AG04449 (cell line): ENCODE data around the gene IFT57.

Experiments
- CTCF ChIA-PET: fragments of 350-600 bp; formaldehyde crosslinking; extraction: SDS; loops from one replicate; lab custom pipeline; 2021; ENCODE audit warnings: antibody characterized with exemption; lab: Yijun Ruan, JAX
- POLR2A ChIA-PET: fragments of 400-600, 350-600 bp; formaldehyde crosslinking; extraction: SDS; loops from one replicate; lab custom pipeline; 2020; ENCODE audit warnings: antibody characterized with exemption, inconsistent platforms; lab: Yijun Ruan, JAX
- DNase-seq: peaks from one replicate; pipeline ENCODE4 v3.0.0-alpha.2; 2010; ENCODE audit warnings: low read depth, low spot score
- H3K4me3 ChIP-seq: 2 replicates; pipeline ENCODE4 v1.5.1; 2011; ENCODE audit warnings: low read depth, mild to moderate bottlenecking, control low read depth, low read length
- TF ChIP-seq, protein P1 (sequence below): IDR thresholded peaks from one replicate; pipeline ENCODE4 v1.5.1; 2011; ENCODE audit warnings: mild to moderate bottlenecking, moderate library complexity, low read length, control low read depth, inconsistent platforms; ENCODE audit not compliant: insufficient read depth; ENCODE audit errors: missing control alignments

The IFT57 gene

DNA sequence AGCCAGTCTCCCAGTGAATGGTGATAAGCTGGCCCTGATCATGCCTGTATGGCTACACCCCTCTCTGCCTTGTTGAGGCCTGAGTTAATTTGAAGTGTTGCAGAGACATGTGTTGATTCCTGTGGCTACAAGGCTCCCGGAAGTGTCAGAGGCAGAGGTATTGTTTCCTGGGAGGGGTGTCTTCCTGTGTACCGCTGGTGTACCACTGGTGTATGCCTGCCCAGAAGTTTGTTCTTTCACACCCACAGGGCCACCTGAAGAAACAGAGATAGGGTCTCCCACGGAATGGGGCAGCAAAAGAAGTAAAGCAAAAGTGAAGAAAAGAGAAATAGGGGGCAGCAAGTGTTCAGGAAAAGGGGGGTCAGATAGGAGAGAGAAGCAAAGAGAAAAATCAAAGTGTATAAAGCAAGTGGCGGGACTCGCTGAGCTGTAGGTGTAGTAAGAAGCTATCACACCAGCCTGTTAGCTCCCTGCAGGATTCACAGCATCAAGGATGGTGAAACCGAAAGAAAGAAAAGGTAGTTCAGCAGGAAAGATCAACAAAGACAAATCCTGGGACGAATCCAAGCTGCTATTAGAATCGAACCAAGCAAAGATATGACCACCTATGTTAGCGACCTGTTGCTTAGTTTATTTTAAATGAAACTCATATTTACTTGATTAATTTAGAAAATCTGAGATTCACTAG, 94.8 kb downstream of the IFT57 start:
- ChIA-PET POLR2A (no interaction called here), CTCF (interaction anchor here (1.1 kb wide), 2 partner anchors 199 to 350 kb away, joined by 3 read pairs; no protein-coding TSS in a partner anchor)
- TF ChIP-seq, protein P1, sequence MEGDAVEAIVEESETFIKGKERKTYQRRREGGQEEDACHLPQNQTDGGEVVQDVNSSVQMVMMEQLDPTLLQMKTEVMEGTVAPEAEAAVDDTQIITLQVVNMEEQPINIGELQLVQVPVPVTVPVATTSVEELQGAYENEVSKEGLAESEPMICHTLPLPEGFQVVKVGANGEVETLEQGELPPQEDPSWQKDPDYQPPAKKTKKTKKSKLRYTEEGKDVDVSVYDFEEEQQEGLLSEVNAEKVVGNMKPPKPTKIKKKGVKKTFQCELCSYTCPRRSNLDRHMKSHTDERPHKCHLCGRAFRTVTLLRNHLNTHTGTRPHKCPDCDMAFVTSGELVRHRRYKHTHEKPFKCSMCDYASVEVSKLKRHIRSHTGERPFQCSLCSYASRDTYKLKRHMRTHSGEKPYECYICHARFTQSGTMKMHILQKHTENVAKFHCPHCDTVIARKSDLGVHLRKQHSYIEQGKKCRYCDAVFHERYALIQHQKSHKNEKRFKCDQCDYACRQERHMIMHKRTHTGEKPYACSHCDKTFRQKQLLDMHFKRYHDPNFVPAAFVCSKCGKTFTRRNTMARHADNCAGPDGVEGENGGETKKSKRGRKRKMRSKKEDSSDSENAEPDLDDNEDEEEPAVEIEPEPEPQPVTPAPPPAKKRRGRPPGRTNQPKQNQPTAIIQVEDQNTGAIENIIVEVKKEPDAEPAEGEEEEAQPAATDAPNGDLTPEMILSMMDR = no peak
- no peak overlapping the region for H3K4me3 ChIP-seq
- DNase-seq = no peak

DNA sequence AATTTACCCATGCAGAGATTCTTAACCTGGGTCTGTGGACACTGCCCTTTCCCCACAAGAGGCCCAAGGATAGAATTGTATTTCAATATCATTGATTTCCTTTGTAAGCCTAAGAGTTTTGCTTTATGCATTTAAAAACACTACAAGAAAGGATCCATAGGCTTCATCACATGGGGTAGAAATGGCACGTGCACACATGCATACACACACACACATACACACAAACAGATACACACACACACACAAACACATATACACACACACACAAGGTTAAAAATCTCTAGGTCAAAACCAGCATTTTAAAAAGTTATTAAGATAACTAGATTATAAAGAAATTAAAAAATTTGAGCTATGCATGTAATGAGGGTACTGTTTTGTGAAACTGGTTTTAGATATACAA, 95.9 kb downstream of the IFT57 start:
- POLR2A ChIA-PET = no interaction called here
- H3K4me3 ChIP-seq = no peak overlapping the region
- DNase-seq = no peak
- CTCF ChIA-PET = no interaction called here
- TF ChIP-seq, protein P1 = no peak

DNA sequence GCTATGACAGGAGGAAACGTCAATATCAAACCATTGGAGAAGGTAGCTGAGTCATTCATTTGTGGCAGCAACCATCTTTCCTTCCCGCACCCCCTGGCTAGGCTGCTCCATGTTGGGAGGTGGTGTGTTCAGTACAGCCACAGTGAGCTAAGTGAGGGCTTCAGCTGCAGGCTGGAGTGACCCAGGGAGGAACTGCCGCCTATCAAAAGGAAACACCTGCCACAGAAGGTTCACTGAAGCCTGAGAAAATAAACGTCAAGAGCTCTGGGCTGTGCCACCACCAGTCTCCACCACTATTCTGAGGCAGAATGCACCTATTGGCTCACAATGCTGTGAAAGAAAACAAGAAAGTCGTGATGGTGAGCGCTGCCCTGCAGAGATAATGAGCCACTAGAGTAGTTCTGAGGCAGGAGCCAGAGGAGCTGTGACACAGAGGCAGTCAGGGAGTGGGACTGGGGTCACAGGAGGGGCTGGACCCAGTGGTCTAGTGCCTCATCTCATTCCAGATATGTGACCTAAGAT, 96.6 kb downstream of the IFT57 start:
- POLR2A ChIA-PET = no interaction called here

DNA sequence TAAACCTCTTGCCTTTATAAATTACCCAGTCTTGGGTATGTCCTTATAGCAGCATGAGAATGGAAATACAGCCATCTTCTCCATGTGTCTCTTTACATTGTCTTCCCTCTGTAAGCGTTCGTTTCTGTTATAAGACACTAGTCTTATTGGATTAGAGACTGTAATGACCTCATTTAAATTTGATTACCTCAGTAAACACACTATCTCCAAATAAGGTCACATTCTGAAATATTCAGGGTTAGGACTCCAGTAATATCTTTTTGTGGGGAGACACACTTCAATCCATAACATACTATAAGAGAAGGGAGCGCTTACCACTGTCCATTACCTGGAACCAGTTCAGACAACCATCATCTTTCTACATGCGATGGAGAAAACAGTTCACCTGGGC, 97.1 kb downstream of the IFT57 start:
- ChIA-PET CTCF (no interaction called here), POLR2A (no interaction called here)
- H3K4me3 ChIP-seq = no peak overlapping the region
- DNase-seq = no peak
- TF ChIP-seq, protein P1 = no peak

More for the DNA sequence above, 96.6 kb downstream of the IFT57 start:
- H3K4me3 ChIP-seq = no peak overlapping the region
- CTCF ChIA-PET = no interaction called here
- TF ChIP-seq, protein P1 = no peak
- DNase-seq = no peak

DNA sequence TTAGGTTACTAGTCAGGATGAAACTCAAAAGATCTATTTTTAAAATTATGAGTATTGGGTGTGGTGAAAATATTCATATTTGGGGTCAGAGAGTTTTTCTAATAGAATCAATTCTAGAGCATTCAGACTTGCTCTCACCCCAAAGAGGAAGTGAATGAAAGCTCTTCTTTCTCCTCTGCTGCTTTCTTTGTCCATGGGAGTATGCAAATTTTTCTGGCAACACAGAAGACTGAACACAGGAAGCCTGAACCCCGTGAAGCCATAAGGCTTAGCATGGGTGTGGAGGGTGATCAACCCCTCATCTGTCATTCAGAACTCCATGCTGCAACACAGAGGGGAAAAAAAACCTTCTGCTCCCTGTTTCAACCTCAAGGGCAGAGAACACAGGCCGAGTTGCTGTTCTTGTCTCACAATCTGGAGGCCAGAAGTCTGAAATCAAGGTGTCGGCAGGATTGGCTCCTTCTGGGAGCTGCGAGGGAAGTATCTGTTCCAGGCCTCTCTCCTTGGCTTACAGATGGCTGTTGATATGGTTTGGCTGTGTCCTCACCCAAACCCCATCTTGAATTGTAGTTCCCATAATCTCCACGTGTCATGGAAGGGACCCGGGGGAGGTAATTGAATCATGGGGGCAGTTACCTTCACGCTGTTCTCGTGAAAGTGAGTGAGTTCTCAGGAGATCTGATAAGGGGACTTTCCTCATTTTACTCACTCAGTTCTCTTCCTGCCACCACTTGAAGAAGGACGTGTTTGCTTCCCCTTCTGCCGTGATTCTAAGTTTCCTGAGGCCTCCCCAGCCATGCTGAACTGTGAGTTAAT, 97.7 kb downstream of the IFT57 start:
- POLR2A ChIA-PET = no interaction called here
- TF ChIP-seq, protein P1 = no peak
- CTCF ChIA-PET = no interaction called here
- no peak overlapping the region for H3K4me3 ChIP-seq
- DNase-seq = no peak

DNA sequence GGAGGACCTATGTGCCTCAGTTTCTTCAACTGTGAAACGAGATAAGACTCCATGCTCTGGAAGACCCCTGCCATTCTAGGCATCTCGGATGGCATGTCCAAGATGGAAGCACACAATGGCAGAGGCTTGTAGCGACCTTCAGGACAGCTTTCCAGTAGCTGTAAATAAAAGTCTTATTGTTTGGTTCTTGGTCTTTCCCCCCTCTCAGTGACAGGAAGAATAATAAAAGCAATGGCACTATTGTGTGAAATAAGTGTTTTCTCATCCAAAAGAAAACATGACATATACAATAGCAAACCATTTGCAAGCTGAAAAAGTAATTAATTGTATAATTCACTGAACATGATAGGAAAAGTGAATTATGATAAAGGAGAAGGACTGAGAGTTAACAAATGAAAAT, 98.9 kb downstream of the IFT57 start:
- H3K4me3 ChIP-seq = no peak overlapping the region
- ChIA-PET CTCF (interaction anchor here (1.0 to 1.6 kb wide), 2 partner anchors 30 to 34 kb away, joined by 4 read pairs; no protein-coding TSS in a partner anchor), POLR2A (no interaction called here)
- TF ChIP-seq, protein P1 = no peak
- DNase-seq = no peak
